SK-N-SH treated with all-trans-retinoic acid at 6 μM for 48 hours (cell line): ENCODE measurements around the gene PLA2G3.

Source experiments
- ATAC-seq: fragments of 200-7000 bp; cut with Tn5 transposase; 3 replicates; pipeline ENCODE4 v1.9.1; 2020; ENCODE audit warnings: mild to moderate bottlenecking, moderate library complexity
- ARNTL ChIP-seq: fragments of 450-650 bp; formaldehyde crosslinking; IDR thresholded peaks from 2 replicates; pipeline ENCODE4 v1.5.0; 2020; ENCODE audit warnings: low read depth, mild to moderate bottlenecking, moderate library complexity, borderline replicate concordance
- BACH2 ChIP-seq: fragments of 250-450 bp; sonication (Bioruptor Pico); IDR thresholded peaks from 2 replicates; pipeline ENCODE4 v1.9.0; 2021; ENCODE audit warnings: mild to moderate bottlenecking, borderline replicate concordance
- CREB5 ChIP-seq: fragments of 250-450 bp; sonication (Bioruptor Pico); IDR thresholded peaks from 2 replicates; pipeline ENCODE4 v1.5.1; 2020; ENCODE audit warnings: low read depth, mild to moderate bottlenecking, moderate library complexity
- CSDC2 ChIP-seq: fragments of 250-450 bp; sonication (Bioruptor Pico); IDR thresholded peaks from 2 replicates; pipeline ENCODE4 v1.5.0; 2020; ENCODE audit warnings: mild to moderate bottlenecking, moderate library complexity
- CSRNP3 ChIP-seq: fragments of 250-450 bp; sonication (Bioruptor Pico); IDR thresholded peaks from 2 replicates; pipeline ENCODE4 v1.5.1; 2021; ENCODE audit warnings: mild to moderate bottlenecking, moderate library complexity
- ESRRG ChIP-seq: fragments of 250-450 bp; sonication (Bioruptor Pico); IDR thresholded peaks from 2 replicates; pipeline ENCODE4 v1.6.1; 2021; ENCODE audit warnings: mild to moderate bottlenecking
- GLIS3 ChIP-seq: fragments of 250-450 bp; sonication (Bioruptor Pico); IDR thresholded peaks from 2 replicates; pipeline ENCODE4 v1.5.0; 2020; ENCODE audit warnings: mild to moderate bottlenecking, moderate library complexity
- ISL1 ChIP-seq: fragments of 250-450 bp; sonication (Bioruptor Pico); IDR thresholded peaks from 2 replicates; pipeline ENCODE4 v2.1.2; 2022; ENCODE audit warnings: mild to moderate bottlenecking, moderate library complexity
- OSR1 ChIP-seq: fragments of 250-450 bp; sonication (Bioruptor Pico); IDR thresholded peaks from 2 replicates; pipeline ENCODE4 v1.8.0; 2022; ENCODE audit warnings: moderate library complexity, mild to moderate bottlenecking, inconsistent platforms
- PATZ1 ChIP-seq: fragments of 250-450 bp; sonication (Bioruptor Pico); IDR thresholded peaks from 2 replicates; pipeline ENCODE4 v1.8.0; 2020; ENCODE audit warnings: mild to moderate bottlenecking, moderate library complexity, borderline replicate concordance
- POU6F1 ChIP-seq: fragments of 250-450 bp; sonication (Bioruptor Pico); IDR thresholded peaks from 2 replicates; pipeline ENCODE4 v1.8.0; 2021; ENCODE audit warnings: low read depth, mild to moderate bottlenecking, moderate library complexity, borderline replicate concordance
- PPARA ChIP-seq: fragments of 250-450 bp; sonication (Bioruptor Pico); IDR thresholded peaks from 2 replicates; pipeline ENCODE4 v1.5.0; 2020; ENCODE audit warnings: mild to moderate bottlenecking, borderline replicate concordance
- SNAI2 ChIP-seq: fragments of 250-450 bp; sonication (Bioruptor Pico); IDR thresholded peaks from 2 replicates; pipeline ENCODE4 v1.5.0; 2020; ENCODE audit warnings: mild to moderate bottlenecking, moderate library complexity
- TCF4 ChIP-seq: fragments of 250-450 bp; sonication (Bioruptor Pico); IDR thresholded peaks from 2 replicates; pipeline ENCODE4 v1.8.0; 2021; ENCODE audit warnings: mild to moderate bottlenecking, moderate library complexity, borderline replicate concordance
- TOX ChIP-seq: fragments of 250-450 bp; sonication (Bioruptor Pico); IDR thresholded peaks from 2 replicates; pipeline ENCODE4 v1.8.0; 2021; ENCODE audit warnings: mild to moderate bottlenecking, moderate library complexity, borderline replicate concordance
- TSHZ2 ChIP-seq: fragments of 250-450 bp; sonication (Bioruptor Pico); IDR thresholded peaks from 2 replicates; pipeline ENCODE4 v1.5.0; 2020; ENCODE audit warnings: mild to moderate bottlenecking, moderate library complexity
- ZC3H10 ChIP-seq: fragments of 250-450 bp; sonication (Bioruptor Pico); IDR thresholded peaks from 2 replicates; pipeline ENCODE4 v1.5.1; 2021; ENCODE audit warnings: mild to moderate bottlenecking, moderate library complexity
- ZFP3 ChIP-seq: fragments of 250-450 bp; sonication (Bioruptor Pico); IDR thresholded peaks from 2 replicates; pipeline ENCODE4 v1.5.0; 2020; ENCODE audit warnings: mild to moderate bottlenecking, moderate library complexity
- ZFP30 ChIP-seq: fragments of 450-650 bp; formaldehyde crosslinking; IDR thresholded peaks from 2 replicates; pipeline ENCODE4 v1.5.0; 2022; ENCODE audit warnings: mild to moderate bottlenecking, moderate library complexity
- ZNF565 ChIP-seq: fragments of 450-650 bp; formaldehyde crosslinking; conservative IDR thresholded peaks from 2 replicates; pipeline ENCODE4 v1.5.0; 2020; ENCODE audit warnings: low read depth, mild to moderate bottlenecking, moderate library complexity
- ZNF70 ChIP-seq: fragments of 450-650 bp; formaldehyde crosslinking; IDR thresholded peaks from 2 replicates; pipeline ENCODE4 v1.5.0; 2020; ENCODE audit warnings: mild to moderate bottlenecking, moderate library complexity
- ZNF8 ChIP-seq: fragments of 450-650 bp; formaldehyde crosslinking; IDR thresholded peaks from 2 replicates; pipeline ENCODE4 v1.5.0; 2020; ENCODE audit warnings: mild to moderate bottlenecking, moderate library complexity

The PLA2G3 gene

GRCh38 chr22:31179345-31179744, 39.0 kb upstream of the PLA2G3 start:
- no peak for ATAC-seq
- TF ChIP-seq ZNF70 (CRISPR knock-in tag) = no peak
- TF ChIP-seq ISL1 (CRISPR knock-in tag) = no peak
- TF ChIP-seq SNAI2 (CRISPR knock-in tag) = no peak
- no peak for TF ChIP-seq TCF4
- TF ChIP-seq TOX = no peak
- no peak for TF ChIP-seq GLIS3 (CRISPR knock-in tag)
- no peak for TF ChIP-seq ZC3H10 (CRISPR knock-in tag)
- TF ChIP-seq PPARA (CRISPR knock-in tag) = no peak
- TF ChIP-seq CREB5 (CRISPR knock-in tag) = no peak
- TF ChIP-seq ESRRG = no peak
- no peak for TF ChIP-seq PATZ1

GRCh38 chr22:31178859-31179258, 38.6 kb upstream of the PLA2G3 start:
- ATAC-seq = no peak
- no peak for TF ChIP-seq ZNF8 (CRISPR knock-in tag)
- no peak for TF ChIP-seq ARNTL (CRISPR knock-in tag)
- no peak for TF ChIP-seq TCF4
- no peak for TF ChIP-seq ZFP3 (CRISPR knock-in tag)
- no peak for TF ChIP-seq TOX
- no peak for TF ChIP-seq SNAI2 (CRISPR knock-in tag)
- TF ChIP-seq ZNF565 = no peak
- TF ChIP-seq ZFP30 (CRISPR knock-in tag) = no peak
- TF ChIP-seq ZNF70 (CRISPR knock-in tag) = no peak
- no peak for TF ChIP-seq GLIS3 (CRISPR knock-in tag)
- TF ChIP-seq OSR1 (CRISPR knock-in tag) = no peak
- no peak for TF ChIP-seq CSRNP3
- TF ChIP-seq CSDC2 = no peak
- no peak for TF ChIP-seq TSHZ2 (CRISPR knock-in tag)
- TF ChIP-seq BACH2 (CRISPR knock-in tag) = no peak
- no peak for TF ChIP-seq CREB5 (CRISPR knock-in tag)
- no peak for TF ChIP-seq POU6F1
- TF ChIP-seq ZC3H10 (CRISPR knock-in tag) = no peak
- no peak for TF ChIP-seq ISL1 (CRISPR knock-in tag)
